ENCODE results near the gene POLR3G. TPM values are rescaled to one million over a fixed set of nuclear protein-coding genes. Genes with fewer than 3 reads are reported as not detected.

Gene POLR3G
- polyA plus RNA-seq, 1 experiment: 0.87 TPM

- Histone ChIP-seq H3K27me3 (ENCODE audit: control insufficient read depth, insufficient read depth, low read length) (no peaks in the 10 kb centered on the region), H3K36me3 (ENCODE audit: control insufficient read depth, insufficient read depth, low read length) (no peaks in the 10 kb centered on the region), H3K4me3 (ENCODE audit: low read depth, low read length) (no peak overlapping the region)
- no peak for DNase-seq (ENCODE audit: low read depth)
- POLR2A ChIA-PET: no interaction called here
- TF ChIP-seq CTCF (IDR thresholded peaks at IDR 0.05; ENCODE audit: insufficient read depth, low read depth, low read length): no peak
- CTCF ChIA-PET: interaction anchor here (1.4 kb wide), 1 partner anchor 10 kb away, joined by 3 read pairs; no protein-coding TSS in a partner anchor
Measured at GRCh38 chr5:90476391-90476790, 1.7 kb downstream of the POLR3G start.

- CTCF ChIA-PET: interaction anchor here (1.0 kb wide), 2 partner anchors 33 to 52 kb away, joined by 3 read pairs; no protein-coding TSS in a partner anchor
Measured at GRCh38 chr5:90477073-90477472, 2.4 kb downstream of the POLR3G start.

GRCh38 chr5:90477621-90478215 lies 3.1 kb downstream of the POLR3G start:
- ChIA-PET CTCF (interaction anchor here (0.6 to 1.0 kb wide), 3 partner anchors 32 to 64 kb away, joined by 3 read pairs; no protein-coding TSS in a partner anchor), POLR2A (no interaction called here)
- no peak for TF ChIP-seq CTCF (IDR thresholded peaks at IDR 0.05; ENCODE audit: insufficient read depth, low read depth, low read length)
- Histone ChIP-seq H3K36me3 (ENCODE audit: control insufficient read depth, insufficient read depth, low read length) (no peaks in the 10 kb centered on the region), H3K27me3 (ENCODE audit: control insufficient read depth, insufficient read depth, low read length) (no peaks in the 10 kb centered on the region), H3K4me3 (ENCODE audit: low read depth, low read length) (no peak overlapping the region)
- no peak for DNase-seq (ENCODE audit: low read depth)

More at GRCh38 chr5:90477073-90477472, 2.4 kb downstream of the POLR3G start:
- Histone ChIP-seq H3K36me3 (ENCODE audit: control insufficient read depth, insufficient read depth, low read length) (no peaks in the 10 kb centered on the region), H3K4me3 (ENCODE audit: low read depth, low read length) (no peak overlapping the region), H3K27me3 (ENCODE audit: control insufficient read depth, insufficient read depth, low read length) (no peaks in the 10 kb centered on the region)
- no peak for DNase-seq (ENCODE audit: low read depth)
- no peak for TF ChIP-seq CTCF (IDR thresholded peaks at IDR 0.05; ENCODE audit: insufficient read depth, low read depth, low read length)
- POLR2A ChIA-PET: no interaction called here

- H3K27me3 ChIP-seq (ENCODE audit: control insufficient read depth, insufficient read depth, low read length): no peaks in the 10 kb centered on the region
- H3K36me3 ChIP-seq (ENCODE audit: control insufficient read depth, insufficient read depth, low read length): no peaks in the 10 kb centered on the region
- ChIA-PET POLR2A (no interaction called here), CTCF (interaction anchor here (1.0 kb wide), 1 partner anchor 9 kb away, joined by 3 read pairs; no protein-coding TSS in a partner anchor)
- DNase-seq (ENCODE audit: low read depth): no peak
- H3K4me3 ChIP-seq (ENCODE audit: low read depth, low read length): no peak overlapping the region
- no peak for TF ChIP-seq CTCF (IDR thresholded peaks at IDR 0.05; ENCODE audit: insufficient read depth, low read depth, low read length)
Measured at GRCh38 chr5:90479611-90480385, 5.1 kb downstream of the POLR3G start.

- POLR2A ChIA-PET: no interaction called here
- no peaks in the 10 kb centered on the region for H3K27me3 ChIP-seq (ENCODE audit: control insufficient read depth, insufficient read depth, low read length)
- DNase-seq (ENCODE audit: low read depth): no peak
- CTCF ChIA-PET: interaction anchor here (1.0 kb wide), 1 partner anchor 8 kb away, joined by 3 read pairs; no protein-coding TSS in a partner anchor
- H3K36me3 ChIP-seq (ENCODE audit: control insufficient read depth, insufficient read depth, low read length): no peaks in the 10 kb centered on the region
- no peak overlapping the region for H3K4me3 ChIP-seq (ENCODE audit: low read depth, low read length)
- TF ChIP-seq CTCF (IDR thresholded peaks at IDR 0.05; ENCODE audit: insufficient read depth, low read depth, low read length): no peak
Measured at GRCh38 chr5:90480699-90481098, 6.0 kb downstream of the POLR3G start.
